BJ (cell line): Measurements from ENCODE around the gene NEURL1B. TPM values are rescaled to one million over a fixed set of nuclear protein-coding genes. Genes with fewer than 3 reads are reported as not detected.
"Not testable (repeated sequence)": the region's sequence is repeated elsewhere in the genome, so short reads cannot be mapped to it uniquely, and the experiment has no call there.

Experiments used
- CTCF ChIA-PET: fragments of 350-600 bp; formaldehyde crosslinking; extraction: SDS; loops from one replicate; lab custom pipeline; 2021; ENCODE audit warnings: antibody characterized with exemption, inconsistent platforms; lab: Yijun Ruan, JAX
- POLR2A ChIA-PET: fragments of 300-600 bp; sonication (Branson Sonifier 250); formaldehyde crosslinking; extraction: SDS; loops from one replicate; lab custom pipeline; 2021; ENCODE audit warnings: antibody characterized with exemption; lab: Charles Lee
- DNase-seq: peaks from one replicate; pipeline ENCODE4 v3.0.0-alpha.2; 2011; ENCODE audit warnings: low read depth
- H3K27me3 ChIP-seq: 2 replicates; pipeline ENCODE4 v1.6.0; 2011; ENCODE audit warnings: low read length; ENCODE audit not compliant: control insufficient read depth, insufficient read depth
- H3K36me3 ChIP-seq: 2 replicates; pipeline ENCODE4 v1.5.1; 2011; ENCODE audit warnings: low read length; ENCODE audit not compliant: control insufficient read depth, insufficient read depth
- H3K4me3 ChIP-seq: 2 replicates; pipeline ENCODE4 v1.5.1; 2011; ENCODE audit warnings: low read depth, mild to moderate bottlenecking, control low read depth, low read length
- polyA plus RNA-seq: library from polyadenylated mRNA; depleted of rRNA; stranded (reverse); fragments of >200 nt; gene quantifications from 2 replicates; pipeline ENCODE4 v1.2.3, GENCODE V29; 2011
- TF ChIP-seq, protein P1 (sequence below): IDR thresholded peaks from 2 replicates; pipeline ENCODE4 v1.5.1; 2011; ENCODE audit warnings: low read depth, mild to moderate bottlenecking, control low read depth, inconsistent platforms, low read length, moderate library complexity; ENCODE audit not compliant: insufficient read depth

The NEURL1B gene
- polyA plus RNA-seq, 1 experiment: 2.3 TPM

DNA sequence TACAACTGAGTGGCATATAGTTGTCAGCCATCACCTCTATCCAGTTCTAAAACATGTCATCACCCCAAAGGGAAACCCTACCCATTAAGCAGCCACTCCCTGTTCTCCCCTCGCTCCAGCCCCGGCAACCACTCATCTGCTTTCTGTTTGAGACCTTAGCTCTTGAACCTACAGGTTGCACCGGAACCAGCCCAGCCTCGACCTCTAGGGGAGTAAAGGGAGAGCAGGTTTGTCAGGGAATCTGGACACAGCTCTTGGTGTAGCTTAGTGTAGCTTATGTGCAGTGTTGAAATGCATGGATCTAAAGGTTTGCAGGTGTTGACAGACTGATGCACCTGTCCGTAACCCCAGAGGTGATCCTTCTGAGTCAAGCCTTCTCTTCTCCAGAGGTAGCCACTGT is 30.0 kb downstream of the NEURL1B start:
- DNase-seq: no peak
- Histone ChIP-seq H3K4me3 (no peak overlapping the region), H3K27me3 (no peaks in the 10 kb centered on the region), H3K36me3 (no peaks in the 10 kb centered on the region)
- ChIA-PET POLR2A (no interaction called here), CTCF (interaction anchor here (1.2 to 4.1 kb wide), 2 partner anchors 8 to 192 kb away, joined by 3 to 12 read pairs; no protein-coding TSS in a partner anchor)
- TF ChIP-seq, protein P1, sequence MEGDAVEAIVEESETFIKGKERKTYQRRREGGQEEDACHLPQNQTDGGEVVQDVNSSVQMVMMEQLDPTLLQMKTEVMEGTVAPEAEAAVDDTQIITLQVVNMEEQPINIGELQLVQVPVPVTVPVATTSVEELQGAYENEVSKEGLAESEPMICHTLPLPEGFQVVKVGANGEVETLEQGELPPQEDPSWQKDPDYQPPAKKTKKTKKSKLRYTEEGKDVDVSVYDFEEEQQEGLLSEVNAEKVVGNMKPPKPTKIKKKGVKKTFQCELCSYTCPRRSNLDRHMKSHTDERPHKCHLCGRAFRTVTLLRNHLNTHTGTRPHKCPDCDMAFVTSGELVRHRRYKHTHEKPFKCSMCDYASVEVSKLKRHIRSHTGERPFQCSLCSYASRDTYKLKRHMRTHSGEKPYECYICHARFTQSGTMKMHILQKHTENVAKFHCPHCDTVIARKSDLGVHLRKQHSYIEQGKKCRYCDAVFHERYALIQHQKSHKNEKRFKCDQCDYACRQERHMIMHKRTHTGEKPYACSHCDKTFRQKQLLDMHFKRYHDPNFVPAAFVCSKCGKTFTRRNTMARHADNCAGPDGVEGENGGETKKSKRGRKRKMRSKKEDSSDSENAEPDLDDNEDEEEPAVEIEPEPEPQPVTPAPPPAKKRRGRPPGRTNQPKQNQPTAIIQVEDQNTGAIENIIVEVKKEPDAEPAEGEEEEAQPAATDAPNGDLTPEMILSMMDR: no peak

DNA sequence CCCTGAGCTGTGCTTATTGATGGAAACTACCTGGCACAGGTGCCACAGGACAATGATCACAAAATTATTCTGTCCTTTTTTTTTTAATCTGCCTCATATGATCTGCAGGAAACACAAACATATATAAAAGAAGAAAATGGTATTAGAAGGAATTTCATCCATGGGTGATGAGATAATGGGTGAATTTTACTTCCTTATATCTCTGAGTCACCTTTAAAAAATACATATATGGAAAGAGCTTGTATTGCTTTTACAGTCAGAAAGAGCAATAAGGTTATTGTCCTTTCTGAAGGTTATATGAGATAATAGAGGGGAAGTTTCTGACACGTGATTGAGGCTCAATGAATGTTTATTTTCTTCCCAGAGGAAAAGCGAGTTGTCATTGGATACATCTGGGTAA is 31.6 kb downstream of the NEURL1B start:
- ChIA-PET POLR2A (interaction anchor here (0.6 kb wide), 1 partner anchor 292 kb away, joined by 4 read pairs; no protein-coding TSS in a partner anchor), CTCF (interaction anchor here (1.2 to 4.1 kb wide), 4 partner anchors 9 to 177 kb away, joined by 3 to 12 read pairs (median 4); no protein-coding TSS in a partner anchor)
- TF ChIP-seq, protein P1: no peak
- no peak for DNase-seq
- Histone ChIP-seq H3K36me3 (no peaks in the 10 kb centered on the region), H3K4me3 (no peak overlapping the region), H3K27me3 (no peaks in the 10 kb centered on the region)

DNA sequence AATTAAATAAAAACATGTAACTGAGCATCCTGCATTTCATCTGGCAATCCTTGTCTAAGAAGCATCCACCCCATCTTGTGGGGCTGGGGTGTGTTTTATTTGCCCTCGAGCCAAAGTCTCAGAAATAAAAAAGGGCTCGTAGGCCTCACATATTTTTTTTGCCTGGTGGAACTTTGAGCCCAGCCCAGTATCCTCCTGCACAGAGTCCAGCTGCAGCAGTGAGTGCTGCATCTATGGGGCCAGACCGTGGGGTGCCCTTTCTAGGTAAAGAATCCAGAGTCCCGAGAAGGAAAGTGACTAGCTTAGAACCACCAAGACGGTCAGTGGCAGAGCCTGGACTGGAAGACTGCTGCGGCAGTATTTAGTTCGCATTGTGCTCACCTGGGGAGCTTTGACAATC is 33.1 kb downstream of the NEURL1B start:
- ChIA-PET POLR2A (no interaction called here), CTCF (interaction anchor here (1.0 to 4.1 kb wide), 3 partner anchors 8 to 24 kb away, joined by 3 to 12 read pairs (median 3); no protein-coding TSS in a partner anchor)
- no peaks in the 10 kb centered on the region for H3K36me3 ChIP-seq
- H3K4me3 ChIP-seq: no peak overlapping the region
- no peak for DNase-seq
- TF ChIP-seq, protein P1: no peak
- H3K27me3 ChIP-seq: no peaks in the 10 kb centered on the region

DNA sequence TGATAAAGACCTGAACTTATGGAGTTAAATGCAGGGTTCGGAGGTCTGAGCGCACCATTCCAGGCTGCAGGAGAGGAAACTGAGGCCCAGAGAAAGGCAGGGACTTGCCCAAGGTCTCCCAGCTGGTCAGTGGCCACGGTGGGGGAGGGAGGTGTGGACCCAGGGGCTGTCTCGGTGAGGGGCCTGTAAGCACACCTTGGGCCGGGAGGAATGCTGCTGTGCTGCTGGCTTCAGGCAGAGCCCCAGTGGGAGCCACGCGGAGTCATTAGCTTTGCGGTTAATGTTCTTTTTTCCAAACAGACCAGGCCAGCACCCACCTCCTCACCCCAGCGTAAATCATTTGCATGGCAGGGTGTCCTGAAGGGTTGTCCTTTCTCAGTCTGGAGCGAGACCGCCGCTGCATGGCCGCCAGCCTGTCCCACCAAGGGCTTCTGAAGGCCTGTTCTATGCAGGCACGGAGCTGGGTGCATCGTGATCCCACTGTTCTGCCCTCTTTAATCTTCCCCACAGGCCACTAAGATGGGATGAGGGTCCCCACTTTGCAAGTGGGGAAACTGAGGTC is 35.9 kb downstream of the NEURL1B start:
- no peak overlapping the region for H3K4me3 ChIP-seq
- no peaks in the 10 kb centered on the region for H3K27me3 ChIP-seq
- ChIA-PET CTCF (interaction anchor here (1.8 kb wide), 1 partner anchor 21 kb away, joined by 12 read pairs; no protein-coding TSS in a partner anchor), POLR2A (no interaction called here)
- H3K36me3 ChIP-seq: no peaks in the 10 kb centered on the region
- no peak for DNase-seq
- TF ChIP-seq, protein P1: no peak

DNA sequence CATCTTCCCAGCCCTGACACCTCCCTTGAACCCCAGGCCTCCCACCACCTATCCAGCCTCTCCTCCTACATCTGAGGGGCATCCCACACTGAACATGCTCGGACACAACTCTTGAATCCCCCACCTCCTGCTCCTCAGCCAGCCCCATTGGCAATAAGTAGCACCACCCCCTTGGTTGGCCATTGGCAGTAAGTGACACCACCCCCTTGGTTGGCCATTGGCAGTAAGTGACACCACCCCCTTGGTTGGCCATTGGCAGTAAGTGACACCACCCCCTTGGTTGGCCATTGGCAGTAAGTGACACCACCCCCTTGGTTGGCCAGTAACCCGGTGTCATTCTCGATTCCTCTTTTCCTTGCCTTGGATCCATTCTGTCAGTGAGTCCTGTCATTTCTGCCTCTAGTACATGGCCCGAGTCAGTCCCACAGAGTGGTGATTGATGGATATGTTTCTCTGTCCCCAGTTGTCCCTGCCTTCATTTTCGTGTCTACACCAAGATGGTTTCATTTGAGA is 37.4 kb downstream of the NEURL1B start:
- H3K4me3 ChIP-seq, DNase-seq, H3K27me3 ChIP-seq, POLR2A ChIA-PET, H3K36me3 ChIP-seq: not testable (repeated sequence)
- CTCF ChIA-PET: interaction anchor here (1.1 kb wide), 1 partner anchor 199 kb away, joined by 3 read pairs; no protein-coding TSS in a partner anchor
